ENCODE results near the gene SARDH.

- no peak for TF ChIP-seq POLR2AphosphoS5 (IDR thresholded peaks at IDR 0.05; ENCODE audit: control insufficient read depth, insufficient read depth, low read depth, low read length)
- TF ChIP-seq ZNF311 (CRISPR knock-in tag; IDR thresholded peaks at IDR 0.05), result no peak
- TF ChIP-seq U2AF2 (optimal IDR thresholded peaks at IDR 0.05; ENCODE audit: low read depth, low read length), result no peak
- TF ChIP-seq, protein P1, sequence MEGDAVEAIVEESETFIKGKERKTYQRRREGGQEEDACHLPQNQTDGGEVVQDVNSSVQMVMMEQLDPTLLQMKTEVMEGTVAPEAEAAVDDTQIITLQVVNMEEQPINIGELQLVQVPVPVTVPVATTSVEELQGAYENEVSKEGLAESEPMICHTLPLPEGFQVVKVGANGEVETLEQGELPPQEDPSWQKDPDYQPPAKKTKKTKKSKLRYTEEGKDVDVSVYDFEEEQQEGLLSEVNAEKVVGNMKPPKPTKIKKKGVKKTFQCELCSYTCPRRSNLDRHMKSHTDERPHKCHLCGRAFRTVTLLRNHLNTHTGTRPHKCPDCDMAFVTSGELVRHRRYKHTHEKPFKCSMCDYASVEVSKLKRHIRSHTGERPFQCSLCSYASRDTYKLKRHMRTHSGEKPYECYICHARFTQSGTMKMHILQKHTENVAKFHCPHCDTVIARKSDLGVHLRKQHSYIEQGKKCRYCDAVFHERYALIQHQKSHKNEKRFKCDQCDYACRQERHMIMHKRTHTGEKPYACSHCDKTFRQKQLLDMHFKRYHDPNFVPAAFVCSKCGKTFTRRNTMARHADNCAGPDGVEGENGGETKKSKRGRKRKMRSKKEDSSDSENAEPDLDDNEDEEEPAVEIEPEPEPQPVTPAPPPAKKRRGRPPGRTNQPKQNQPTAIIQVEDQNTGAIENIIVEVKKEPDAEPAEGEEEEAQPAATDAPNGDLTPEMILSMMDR (IDR thresholded peaks at IDR 0.05 in 2 of 3, conservative IDR thresholded peaks at IDR 0.05 in 1 of 3; ENCODE audit: insufficient read depth in 2 of 3, low read depth in 1 of 3, low read length in 3 of 3), result no peak
- no peak for TF ChIP-seq ZBTB1 (CRISPR knock-in tag; IDR thresholded peaks at IDR 0.05; ENCODE audit: borderline replicate concordance, low read depth)
- no peak for TF ChIP-seq MAFK (IDR thresholded peaks at IDR 0.05; ENCODE audit: low read length)
Observed at GRCh38 chr9:133734590-133735414, 3.4 kb downstream of the SARDH start.
